Left lung (tissue), 10 donors: ENCODE measurements around the gene CPAMD8. TPM values are rescaled to one million over a fixed set of nuclear protein-coding genes. Genes with fewer than 3 reads are reported as not detected.

Experiments used
- ATAC-seq: fragments of 200-7000 bp; cut with Tn5 transposase; one replicate; pipeline ENCODE4 v1.9.1; 2020; ENCODE audit warnings: moderate library complexity
- DNase-seq, 4 donors: peaks; one replicate each; pipeline ENCODE4 v3.0.0-alpha.2; 2013 to 2020
- H3K27ac ChIP-seq, 2 donors: fragments of 200-600 bp; sonication (generic) in 1 of 2; one replicate each; pipeline versions ENCODE4 v1.5.0 to v1.8.0; 2020 to 2021
- H3K27me3 ChIP-seq, 2 donors: fragments of 200-600 bp; sonication (generic) in 1 of 2; one replicate each; pipeline versions ENCODE4 v1.5.0 to v1.8.0; 2020 to 2021
- H3K36me3 ChIP-seq, 2 donors: fragments of 200-600 bp; sonication (generic) in 1 of 2; one replicate each; pipeline versions ENCODE4 v1.5.0 to v1.8.0; 2020 to 2021
- H3K4me1 ChIP-seq, 2 donors: fragments of 200-600 bp; one replicate each; pipeline ENCODE4 v1.8.0; 2021
- H3K4me3 ChIP-seq, 2 donors: fragments of 200-600 bp; sonication (generic) in 1 of 2; one replicate each; pipeline versions ENCODE4 v1.5.0 to v1.8.0; 2020 to 2021; ENCODE audit warnings: mild to moderate bottlenecking in 1 of 2
- H3K9me3 ChIP-seq, 2 donors: fragments of 200-600 bp; sonication (generic) in 1 of 2; one replicate each; pipeline versions ENCODE4 v1.5.0 to v1.8.0; 2020 to 2021
- CTCF ChIP-seq, 2 donors: fragments of 200-600 bp; sonication (generic) in 1 of 2; IDR thresholded peaks; one replicate each; pipeline versions ENCODE4 v1.5.0 to v1.8.0; 2021; ENCODE audit warnings: antibody characterized with exemption in 2 of 2
- intact Hi-C, 2 donors: fragments of 100-400 bp; cut with DNase I; formaldehyde crosslinking; loops; one replicate each; pipeline versions ENCODE4 v1.11.2 to v1.14.2; 2022
- polyA plus RNA-seq, 6 donors: library from polyadenylated mRNA; unstranded; fragments of 120-200 nt; gene quantifications; one replicate each; pipeline ENCODE4 v1.2.1, GENCODE V29; 2013; ENCODE audit not compliant: insufficient read length in 6 of 6
- total RNA-seq, 2 donors: library from RNA; stranded (reverse); fragmentation: NEBNext Ultra II Directional; extraction: Animal tissue kit (Norgen Biotek cat#: 25700); gene quantifications; one replicate each; pipeline ENCODE4 v1.2.1, GENCODE V29; 2021
- donor health status: DM: no; HTN: yes; CAD: no.
- donor health status: DM: no; HTN: no; CAD: no.

The CPAMD8 gene
- total and polyA plus RNA-seq, 8 donors = 13.1 to 79.9 (median 64.8) TPM

- H3K4me3 ChIP-seq = peak overlapping the region; percentile 75 to 80
- no peak for TF ChIP-seq CTCF (IDR thresholded peaks at IDR 0.05)
- no peaks in the 10 kb centered on the region for H3K9me3 ChIP-seq
- peak overlapping the region in 1 of 2 donors; percentile 82 for H3K27ac ChIP-seq
- DNase-seq = peak in 1 of 4 donors; percentile 67
- H3K4me1 ChIP-seq = peaks cover 8 to 43% of the 10 kb centered on the region in 2 donors
- H3K36me3 ChIP-seq = peaks cover 0 to 13% of the 10 kb centered on the region in 2 donors
- H3K27me3 ChIP-seq = no peaks in the 10 kb centered on the region
- ATAC-seq = no peak
- intact Hi-C loops = no loop called here
Observed at GRCh38 chr19:17073869-17074633, 47.4 kb upstream of the CPAMD8 start.

- DNase-seq (peak in 1 of 4 donors; percentile 11), ATAC-seq (no peak)
- intact Hi-C loops = no loop called here
- peaks cover 0 to 25% of the 10 kb centered on the region in 2 donors for H3K36me3 ChIP-seq
- no peaks in the 10 kb centered on the region for H3K9me3 ChIP-seq
- peaks cover 8 to 30% of the 10 kb centered on the region in 2 donors for H3K4me1 ChIP-seq
- no peak for TF ChIP-seq CTCF (IDR thresholded peaks at IDR 0.05)
- H3K27me3 ChIP-seq = no peaks in the 10 kb centered on the region
- H3K27ac ChIP-seq = no peak overlapping the region
- no peak overlapping the region for H3K4me3 ChIP-seq
Observed at GRCh38 chr19:17070912-17071311, 44.3 kb upstream of the CPAMD8 start.

- Histone ChIP-seq H3K4me3 (no peak overlapping the region), H3K36me3 (peaks cover 0 to 25% of the 10 kb centered on the region in 2 donors), H3K27me3 (no peaks in the 10 kb centered on the region), H3K4me1 (peaks cover 8 to 30% of the 10 kb centered on the region in 2 donors), H3K27ac (no peak overlapping the region), H3K9me3 (no peaks in the 10 kb centered on the region)
- DNase-seq (no peak), ATAC-seq (no peak)
- TF ChIP-seq CTCF (IDR thresholded peaks at IDR 0.05) = no peak
- intact Hi-C loops = no loop called here
Observed at GRCh38 chr19:17070421-17070820, 43.8 kb upstream of the CPAMD8 start.

- no peaks in the 10 kb centered on the region for H3K9me3 ChIP-seq
- no peak for TF ChIP-seq CTCF (IDR thresholded peaks at IDR 0.05)
- H3K27ac ChIP-seq = no peak overlapping the region
- peaks cover 0 to 25% of the 10 kb centered on the region in 2 donors for H3K36me3 ChIP-seq
- DNase-seq = peak in 1 of 4 donors; percentile 21
- no peak overlapping the region for H3K4me3 ChIP-seq
- intact Hi-C loops = loop anchor here (5.0 to 10.0 kb wide), 2 partner anchors 206 to 213 kb away; partner anchors contain the start of gene ANKLE1 (in 1 of the 2)
- no peaks in the 10 kb centered on the region for H3K27me3 ChIP-seq
- peaks cover 3 to 25% of the 10 kb centered on the region in 2 donors for H3K4me1 ChIP-seq
- ATAC-seq = no peak
Observed at GRCh38 chr19:17069193-17069592, 42.6 kb upstream of the CPAMD8 start.

GRCh38 chr19:17063428-17063827 lies 36.8 kb upstream of the CPAMD8 start:
- ATAC-seq (no peak), DNase-seq (no peak)
- TF ChIP-seq CTCF (IDR thresholded peaks at IDR 0.05) = no peak
- no peak overlapping the region for H3K4me3 ChIP-seq
- peaks cover 0 to 15% of the 10 kb centered on the region in 2 donors for H3K4me1 ChIP-seq
- intact Hi-C loops = loop anchor here in 1 of 2 donors (10.0 kb wide), 1 partner anchor 211 kb away; no protein-coding TSS in a partner anchor
- H3K27me3 ChIP-seq = no peaks in the 10 kb centered on the region
- no peak overlapping the region for H3K27ac ChIP-seq
- H3K36me3 ChIP-seq = peaks cover 0 to 35% of the 10 kb centered on the region in 2 donors
- H3K9me3 ChIP-seq = peaks cover 0 to 9% of the 10 kb centered on the region in 2 donors
